HG02973 (cell line): ENCODE results near the gene HDGFL3.
"Not testable (repeated sequence)": the region's sequence is repeated elsewhere in the genome, so short reads cannot be mapped to it uniquely, and the experiment has no call there.

Experiments
- ATAC-seq: cut with Tn5 transposase; IDR thresholded peaks from one replicate; pipeline ENCODE4 v1.9.1; 2021; ENCODE audit warnings: moderate library complexity; ENCODE audit not compliant: unreplicated experiment

The HDGFL3 gene

GRCh38 chr15:83194528-83194927, 13.1 kb downstream of the HDGFL3 start:
- no peak for ATAC-seq

GRCh38 chr15:83193721-83194120, 13.9 kb downstream of the HDGFL3 start:
- no peak for ATAC-seq

- no peak for ATAC-seq
Observed at GRCh38 chr15:83192742-83193141, 14.9 kb downstream of the HDGFL3 start.

GRCh38 chr15:83190450-83190849, 17.2 kb downstream of the HDGFL3 start:
- no peak for ATAC-seq

DNA sequence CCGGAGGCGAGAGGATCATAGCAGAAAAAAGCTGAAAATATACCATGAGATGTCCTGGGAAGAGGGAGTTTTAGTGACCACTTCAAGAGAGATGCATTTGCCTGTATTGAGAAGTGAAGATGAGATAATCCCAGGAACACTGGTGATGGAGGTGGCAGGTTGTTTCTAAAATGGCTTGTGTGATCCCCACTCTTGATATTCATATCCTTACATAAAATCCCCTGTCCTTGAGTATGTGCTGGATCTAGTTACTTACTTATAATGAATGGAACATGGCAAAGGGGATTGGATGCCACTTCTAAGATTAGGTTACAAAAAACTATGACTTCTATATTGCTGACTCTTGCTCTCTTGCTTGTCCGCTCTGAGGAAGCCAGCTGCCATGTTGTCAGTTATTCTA, 22.1 kb downstream of the HDGFL3 start:
- no peak for ATAC-seq

GRCh38 chr15:83178869-83179325, 28.7 kb downstream of the HDGFL3 start:
- ATAC-seq, result no peak

- ATAC-seq, result no peak
Observed at GRCh38 chr15:83178390-83178789, 29.2 kb downstream of the HDGFL3 start.

DNA sequence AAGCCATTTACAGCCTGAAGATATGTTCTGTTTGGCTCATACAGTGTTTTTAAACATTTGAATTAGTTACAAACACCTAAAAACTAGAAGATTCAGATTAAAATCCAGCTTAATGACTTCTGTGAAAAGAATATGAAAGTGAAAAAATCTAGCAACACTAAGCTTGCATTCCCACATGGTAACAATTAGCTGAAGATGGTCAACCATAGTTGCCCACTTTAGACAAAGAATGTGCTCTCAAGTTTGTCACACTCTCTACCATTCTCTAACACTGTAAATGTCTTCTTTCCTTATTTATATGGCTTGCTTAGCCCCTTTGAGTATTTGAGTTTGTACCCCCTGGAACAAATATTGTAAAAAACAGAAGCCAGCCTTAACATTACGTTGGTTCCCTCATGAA, 32.7 kb downstream of the HDGFL3 start:
- no peak for ATAC-seq

GRCh38 chr15:83170474-83171165, 37.0 kb downstream of the HDGFL3 start:
- ATAC-seq, result no peak

DNA sequence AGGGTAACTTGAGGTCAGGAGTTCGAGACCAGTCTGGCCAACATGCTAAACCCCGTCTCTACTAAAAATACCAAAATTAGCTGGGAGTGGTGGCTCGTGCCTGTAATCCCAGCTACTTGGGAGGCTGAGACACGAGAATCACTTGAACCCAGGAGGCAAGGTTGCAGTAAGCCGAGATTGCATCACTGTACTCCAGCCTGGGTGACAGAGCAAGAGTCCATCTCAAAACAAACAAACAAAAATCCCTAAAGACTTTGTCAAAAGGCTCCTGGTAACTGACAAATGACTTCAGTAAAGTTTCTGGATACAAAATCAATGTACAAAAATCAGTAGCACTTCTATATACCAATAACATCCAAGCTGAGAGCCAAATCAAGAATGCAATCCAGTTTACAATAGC, 38.0 kb downstream of the HDGFL3 start:
- not testable (repeated sequence) for ATAC-seq

- ATAC-seq, result no peak
Observed at GRCh38 chr15:83166830-83167229, 40.8 kb downstream of the HDGFL3 start.

- ATAC-seq, result no peak
Observed at GRCh38 chr15:83166218-83166617, 41.4 kb downstream of the HDGFL3 start.

- ATAC-seq, result no peak
Observed at GRCh38 chr15:83164771-83165404, 42.7 kb downstream of the HDGFL3 start.

GRCh38 chr15:83164111-83164770, 43.4 kb downstream of the HDGFL3 start:
- ATAC-seq, result no peak

DNA sequence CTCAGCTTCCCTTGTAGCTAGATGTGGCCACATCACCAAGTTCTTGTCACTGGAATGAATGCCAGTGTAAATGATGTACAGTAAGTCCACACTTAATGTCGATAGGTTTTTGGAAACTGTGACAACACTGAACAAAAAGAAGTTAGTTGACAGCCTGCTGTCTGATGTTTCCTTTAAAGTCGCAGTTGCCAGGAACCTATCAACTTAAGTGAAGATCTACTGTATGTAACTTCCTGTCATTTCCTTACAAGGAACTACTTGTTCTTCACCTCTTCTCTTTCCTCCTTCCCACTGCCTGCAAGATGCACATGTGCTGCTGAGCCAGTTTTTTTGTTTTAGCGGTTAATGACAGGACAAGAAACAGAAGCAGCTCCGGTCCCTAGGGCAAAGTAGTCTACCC, 44.6 kb downstream of the HDGFL3 start:
- no peak for ATAC-seq

DNA sequence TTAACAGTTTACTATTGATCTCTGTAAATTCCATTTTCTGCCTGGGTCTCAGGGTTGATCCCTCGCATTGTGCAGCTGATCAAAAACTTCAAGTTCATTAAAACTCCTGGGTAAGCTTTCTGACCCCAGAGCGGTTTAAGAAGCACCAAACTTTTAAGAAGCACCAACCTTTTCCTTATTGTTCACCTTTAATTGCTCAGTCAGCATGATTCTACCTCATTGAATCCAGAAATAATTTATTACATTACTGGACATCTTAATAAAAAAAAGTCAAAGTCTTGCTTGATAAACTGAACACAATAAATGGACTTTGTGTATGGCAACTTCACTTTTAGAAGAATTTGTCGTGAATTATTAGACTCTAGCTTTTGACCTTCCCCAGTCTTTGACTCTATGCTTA, 46.9 kb downstream of the HDGFL3 start:
- ATAC-seq, result no peak

DNA sequence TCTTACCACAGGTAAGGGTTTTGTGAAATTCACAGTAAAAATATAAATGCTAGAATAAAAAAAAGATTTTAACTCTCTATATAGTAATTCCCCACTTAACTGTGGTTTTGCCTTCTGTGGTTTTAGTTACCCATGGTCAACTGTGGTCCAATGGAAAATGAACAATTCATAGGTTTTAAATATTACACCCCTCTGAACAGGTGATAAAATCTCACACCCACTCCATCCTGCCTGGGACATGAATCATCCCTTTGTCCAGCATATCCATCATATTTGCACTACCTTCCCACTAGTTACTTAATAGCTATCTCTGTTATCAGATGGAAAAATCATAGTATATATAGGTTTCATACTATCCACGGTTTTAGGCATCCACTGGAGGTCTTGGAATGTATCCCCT, 49.2 kb downstream of the HDGFL3 start:
- no peak for ATAC-seq

DNA sequence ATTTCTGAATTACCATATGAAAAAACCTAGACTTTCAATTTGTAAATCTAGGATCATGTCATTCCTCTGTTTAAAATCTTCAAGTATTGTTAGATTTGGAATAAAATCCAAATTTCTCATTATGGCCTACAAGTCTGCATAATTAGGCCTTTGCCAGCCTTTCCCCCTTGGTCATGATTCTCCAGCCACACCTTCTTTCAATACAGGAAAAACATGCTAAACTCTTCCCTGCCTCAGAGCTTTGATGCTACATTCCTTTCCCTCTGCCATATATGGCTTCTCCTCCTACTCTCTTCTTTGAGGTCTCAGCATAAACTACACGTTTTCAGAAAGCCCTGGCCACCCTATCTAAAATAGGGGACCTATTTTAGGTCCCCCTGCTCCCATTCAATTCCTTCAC, 51.7 kb downstream of the HDGFL3 start:
- ATAC-seq, result no peak

DNA sequence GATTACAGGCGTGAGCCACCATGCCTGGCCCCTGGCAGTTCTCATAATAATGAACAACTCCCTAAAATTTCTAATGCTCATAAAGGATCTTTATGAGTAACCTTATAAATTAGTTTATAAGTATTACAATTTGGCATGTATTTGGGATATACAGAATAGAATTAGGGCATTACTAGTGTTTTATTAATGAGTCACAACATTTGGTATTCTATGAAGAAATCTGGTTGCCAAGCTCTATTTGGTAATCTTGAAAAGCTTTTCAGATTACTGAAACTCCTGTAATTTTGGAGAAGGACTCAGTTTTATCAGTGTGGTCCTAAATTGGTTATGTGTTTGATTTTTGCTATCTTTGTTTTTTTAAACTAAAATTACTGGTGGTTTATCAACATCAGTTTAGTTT, 54.3 kb downstream of the HDGFL3 start:
- ATAC-seq, result no peak

DNA sequence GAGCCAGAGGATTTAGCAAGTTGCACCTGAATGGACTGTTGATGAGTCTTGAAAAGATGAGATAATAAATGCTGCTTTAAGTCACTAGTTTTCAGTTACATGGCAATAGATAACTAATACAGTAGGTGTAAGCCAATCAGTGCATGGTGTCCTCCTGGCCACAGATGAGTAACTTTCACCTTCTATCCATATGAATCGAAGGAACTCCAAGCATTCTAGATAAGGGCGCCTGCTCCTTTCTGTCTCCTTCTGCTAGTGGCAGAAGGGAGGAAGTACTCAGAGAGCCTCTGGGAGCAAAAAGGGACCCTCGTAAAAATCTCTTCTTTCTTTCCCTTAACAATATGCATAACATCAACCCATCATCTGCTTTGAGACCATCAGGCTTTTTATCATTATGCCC, 62.9 kb downstream of the HDGFL3 start:
- no peak for ATAC-seq

- ATAC-seq, result not testable (repeated sequence)
Observed at GRCh38 chr15:83142151-83142550, 65.5 kb downstream of the HDGFL3 start.

- no peak for ATAC-seq
Observed at GRCh38 chr15:83132861-83133523, 74.6 kb downstream of the HDGFL3 start.
